Keratinocyte (primary cell): ENCODE data around the gene ZNF254. TPM values are rescaled to one million over a fixed set of nuclear protein-coding genes. Genes with fewer than 3 reads are reported as not detected.

Experiments used
- DNase-seq: peaks from one replicate; pipeline ENCODE4 v3.0.0-alpha.2; 2011; ENCODE audit warnings: low read depth, missing footprints, low spot score
- FAIRE-seq: peaks from 2 replicates; lab custom pipeline; 2011; peaks lifted over from hg19 to GRCh38; lab: Jason Lieb, UNC
- H2AFZ ChIP-seq: 2 replicates; pipeline ENCODE4 v1.6.0; 2012; ENCODE audit warnings: low read length, control low read depth, inconsistent platforms; ENCODE audit not compliant: control insufficient read depth
- H3K27ac ChIP-seq: 2 replicates; pipeline ENCODE4 v1.5.1; 2011; ENCODE audit warnings: low read length; ENCODE audit not compliant: control insufficient read depth, insufficient read depth
- H3K27me3 ChIP-seq: 3 replicates; pipeline ENCODE4 v1.6.0; 2011; ENCODE audit warnings: low read length; ENCODE audit not compliant: control insufficient read depth, insufficient read depth; ENCODE audit errors: extremely low read depth
- H3K36me3 ChIP-seq, 2 experiments: 2 replicates in 1 of 2; 3 replicates in 1 of 2; pipeline ENCODE4 v1.5.1; 2011; ENCODE audit warnings: low read length in 2 of 2, mild to moderate bottlenecking in 1 of 2; ENCODE audit not compliant: control insufficient read depth in 2 of 2, insufficient read depth in 2 of 2; ENCODE audit errors: extremely low read depth in 1 of 2
- H3K4me1 ChIP-seq: 3 replicates; pipeline ENCODE4 v1.5.1; 2011; ENCODE audit warnings: low read length; ENCODE audit not compliant: control insufficient read depth, insufficient read depth; ENCODE audit errors: extremely low read depth
- H3K4me2 ChIP-seq: 3 replicates; pipeline ENCODE4 v1.6.0; 2011; ENCODE audit warnings: low read depth, low read length; ENCODE audit not compliant: control insufficient read depth, insufficient read depth; ENCODE audit errors: extremely low read depth
- H3K4me3 ChIP-seq, 3 experiments: fragments of 200-600 bp in 1 of 3; sonication (generic) in 1 of 3; 2 replicates in 2 of 3; 3 replicates in 1 of 3; pipeline ENCODE4 v1.5.1; 2011 to 2016; ENCODE audit warnings: low read length in 3 of 3, mild to moderate bottlenecking in 3 of 3, control low read depth in 2 of 3, inconsistent platforms in 1 of 3, low read depth in 1 of 3, mixed read lengths in 1 of 3, mixed run types in 1 of 3, moderate library complexity in 1 of 3; ENCODE audit not compliant: control insufficient read depth in 2 of 3, insufficient read depth in 2 of 3; ENCODE audit errors: extremely low read depth in 1 of 3
- H3K79me2 ChIP-seq: 2 replicates; pipeline ENCODE4 v1.6.0; 2012; ENCODE audit warnings: low read length; ENCODE audit not compliant: control insufficient read depth, insufficient read depth
- H3K9ac ChIP-seq: 3 replicates; pipeline ENCODE4 v1.6.0; 2011; ENCODE audit warnings: low read length; ENCODE audit not compliant: control insufficient read depth, insufficient read depth; ENCODE audit errors: extremely low read depth
- H3K9me1 ChIP-seq: 3 replicates; pipeline ENCODE4 v1.6.0; 2011; ENCODE audit warnings: low read length; ENCODE audit not compliant: control insufficient read depth, insufficient read depth; ENCODE audit errors: extremely low read depth
- H3K9me3 ChIP-seq: 2 replicates; pipeline ENCODE4 v1.5.1; 2012; ENCODE audit warnings: low read depth, low read length; ENCODE audit not compliant: control insufficient read depth
- H4K20me1 ChIP-seq: 3 replicates; pipeline ENCODE4 v1.6.0; 2011; ENCODE audit warnings: low read length; ENCODE audit not compliant: control insufficient read depth, insufficient read depth; ENCODE audit errors: extremely low read depth
- CTCF ChIP-seq, 3 experiments: IDR thresholded peaks in 1 of 3; conservative IDR thresholded peaks in 1 of 3; optimal IDR thresholded peaks in 1 of 3; 2 replicates in 2 of 3; 3 replicates in 1 of 3; pipeline versions ENCODE3 to v1.5.1; 2011; ENCODE audit warnings: low read length in 3 of 3, mild to moderate bottlenecking in 3 of 3, moderate library complexity in 2 of 3, control low read depth in 1 of 3, inconsistent platforms in 1 of 3; ENCODE audit not compliant: insufficient read depth in 2 of 3; ENCODE audit errors: extremely low read depth in 1 of 3
- EZH2 ChIP-seq: IDR thresholded peaks from one replicate; pipeline ENCODE4 v1.6.1; 2012; ENCODE audit warnings: inconsistent platforms, mild to moderate bottlenecking, low read length, moderate library complexity
- dilution Hi-C: fragments of 300-500 bp; cut with MboI; formaldehyde crosslinking; loops from one replicate; pipeline ENCODE4 v1.7.0; 2020; ENCODE audit warnings: low sequenced_read_pairs; ENCODE audit not compliant: extremely low pct_ligation_motif_present
- polyA plus RNA-seq, 5 experiments: library from polyadenylated mRNA; depleted of rRNA in 3 of 5; stranded (reverse) in 3 of 5; stranded (forward) in 1 of 5; unstranded in 1 of 5; fragments of >200 nt; gene quantifications; 1 replicate in 1 of 5; 2 replicates in 3 of 5; 3 replicates in 1 of 5; pipeline versions ENCODE4 v1.2.1 to v1.2.3, GENCODE V29; 2011 to 2012; ENCODE audit warnings: missing spikeins in 2 of 5, low read depth in 1 of 5, low replicate concordance in 1 of 5

The ZNF254 gene
- polyA plus RNA-seq, 1 donor (not counting 4 experiments of a cell fraction or from before 2014, with no cell fraction given), result 5.7 TPM

- no peak overlapping the region for H3K4me3 ChIP-seq
- H2AFZ ChIP-seq, result no peak overlapping the region
- H3K4me2 ChIP-seq, result no peak overlapping the region
- TF ChIP-seq EZH2 (no peak), CTCF (optimal IDR thresholded peaks at IDR 0.05 in 1 of 3, IDR thresholded peaks at IDR 0.05 in 1 of 3, conservative IDR thresholded peaks at IDR 0.05 in 1 of 3; ENCODE audit: extremely low read depth in 1 of 3, insufficient read depth in 2 of 3, low read length in 3 of 3) (no peak)
- no peak for FAIRE-seq
- dilution Hi-C loops, result no loop called here
- H3K9me1 ChIP-seq, result no peaks in the 10 kb centered on the region
- no peak for DNase-seq
- no peaks in the 10 kb centered on the region for H3K9me3 ChIP-seq
- H3K36me3 ChIP-seq, result peaks cover 4 to 6% of the 10 kb centered on the region in 2 experiments
- no peaks in the 10 kb centered on the region for H3K79me2 ChIP-seq
- no peaks in the 10 kb centered on the region for H3K4me1 ChIP-seq
- H4K20me1 ChIP-seq, result no peaks in the 10 kb centered on the region
- H3K9ac ChIP-seq, result no peak overlapping the region
- no peaks in the 10 kb centered on the region for H3K27me3 ChIP-seq
- H3K27ac ChIP-seq, result no peak overlapping the region
Observed at GRCh38 chr19:24060687-24061356, 26.2 kb upstream of the ZNF254 start.

GRCh38 chr19:24062190-24062589 is 24.8 kb upstream of the ZNF254 start:
- no peak overlapping the region for H3K9ac ChIP-seq
- H2AFZ ChIP-seq, result no peak overlapping the region
- TF ChIP-seq EZH2 (no peak), CTCF (optimal IDR thresholded peaks at IDR 0.05 in 1 of 3, IDR thresholded peaks at IDR 0.05 in 1 of 3, conservative IDR thresholded peaks at IDR 0.05 in 1 of 3; ENCODE audit: extremely low read depth in 1 of 3, insufficient read depth in 2 of 3, low read length in 3 of 3) (no peak)
- no peaks in the 10 kb centered on the region for H3K4me1 ChIP-seq
- no peak overlapping the region for H3K4me3 ChIP-seq
- dilution Hi-C loops, result no loop called here
- no peak overlapping the region for H3K4me2 ChIP-seq
- peaks cover 3 to 6% of the 10 kb centered on the region in 2 experiments for H3K36me3 ChIP-seq
- DNase-seq (no peak), FAIRE-seq (no peak)
- H3K9me1 ChIP-seq, result no peaks in the 10 kb centered on the region
- no peaks in the 10 kb centered on the region for H3K27me3 ChIP-seq
- H3K27ac ChIP-seq, result no peak overlapping the region
- H3K79me2 ChIP-seq, result no peaks in the 10 kb centered on the region
- H4K20me1 ChIP-seq, result no peaks in the 10 kb centered on the region
- H3K9me3 ChIP-seq, result no peaks in the 10 kb centered on the region
